A549 (cell line): ENCODE data around the gene SP4.

Experiments used
- EHMT2 ChIP-seq: fragments of 200-600 bp; sonication (generic); IDR thresholded peaks from 2 replicates; pipeline ENCODE4 v1.6.1; 2016; ENCODE audit warnings: antibody characterized with exemption, low read depth, mild to moderate bottlenecking, moderate library complexity
- HEYL ChIP-seq: fragments of 250-450 bp; sonication (Bioruptor Pico); IDR thresholded peaks from 2 replicates; pipeline ENCODE4 v1.8.0; 2021; ENCODE audit warnings: mild to moderate bottlenecking, moderate library complexity
- POLR2A ChIP-seq: IDR thresholded peaks from 2 replicates; pipeline ENCODE4 v1.6.1; 2012; ENCODE audit warnings: mild to moderate bottlenecking, low read length
- POLR2AphosphoS2 ChIP-seq: conservative IDR thresholded peaks from 2 replicates; pipeline ENCODE4 v1.6.1; 2012; ENCODE audit warnings: low read length, improper control_type of control experiment, inconsistent platforms
- RAD21 ChIP-seq, 2 experiments: fragments of >200 bp in 1 of 2; sonication (Bioruptor Twin) in 1 of 2; formaldehyde crosslinking in 1 of 2; IDR thresholded peaks in 1 of 2; conservative IDR thresholded peaks in 1 of 2; 2 replicates in 1 of 2; 3 replicates in 1 of 2; pipeline ENCODE4 v1.6.1; 2012 to 2018; ENCODE audit warnings: inconsistent platforms in 1 of 2
- RARB ChIP-seq: fragments of 250-450 bp; sonication (Bioruptor Pico); IDR thresholded peaks from 2 replicates; pipeline ENCODE4 v1.8.0; 2021; ENCODE audit warnings: mild to moderate bottlenecking, moderate library complexity
- TF ChIP-seq, protein P1 (sequence below): fragments of 200-600 bp; sonication (generic); IDR thresholded peaks from 2 replicates; pipeline ENCODE4 v1.6.1; 2016; ENCODE audit warnings: antibody characterized with exemption, mild to moderate bottlenecking, moderate library complexity
- TF ChIP-seq, protein P2 (sequence below): fragments of >200 bp; sonication (Bioruptor Twin); formaldehyde crosslinking; IDR thresholded peaks from 3 replicates; pipeline ENCODE4 v1.5.1; 2016
- TF ChIP-seq, protein P3 (sequence below): IDR thresholded peaks from 2 replicates; pipeline ENCODE4 v1.6.1; 2012
- TF ChIP-seq, protein P4 (sequence below): fragments of 250-450 bp; sonication (Bioruptor Pico); IDR thresholded peaks from 2 replicates; pipeline ENCODE4 v1.5.0; 2021; ENCODE audit warnings: mild to moderate bottlenecking, moderate library complexity, borderline replicate concordance

DNA sequence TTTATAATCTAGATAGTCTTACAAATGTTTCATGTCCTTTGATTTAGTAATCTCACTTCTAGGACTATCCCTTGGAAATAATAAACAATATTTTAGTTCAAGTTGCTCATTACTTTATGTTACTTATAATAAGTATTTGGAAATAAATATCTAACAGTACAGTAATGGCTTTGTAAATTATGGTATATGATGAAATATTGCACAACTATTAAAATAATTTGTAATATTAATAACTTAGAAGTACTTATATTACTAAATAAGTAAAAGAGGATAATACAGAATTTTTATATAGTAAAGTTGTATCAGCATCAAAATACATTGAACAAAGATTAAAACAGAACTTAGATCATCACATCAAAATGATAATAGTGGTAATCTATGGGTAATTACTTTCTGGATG lies 41.1 kb downstream of the SP4 start:
- TF ChIP-seq, protein P1, sequence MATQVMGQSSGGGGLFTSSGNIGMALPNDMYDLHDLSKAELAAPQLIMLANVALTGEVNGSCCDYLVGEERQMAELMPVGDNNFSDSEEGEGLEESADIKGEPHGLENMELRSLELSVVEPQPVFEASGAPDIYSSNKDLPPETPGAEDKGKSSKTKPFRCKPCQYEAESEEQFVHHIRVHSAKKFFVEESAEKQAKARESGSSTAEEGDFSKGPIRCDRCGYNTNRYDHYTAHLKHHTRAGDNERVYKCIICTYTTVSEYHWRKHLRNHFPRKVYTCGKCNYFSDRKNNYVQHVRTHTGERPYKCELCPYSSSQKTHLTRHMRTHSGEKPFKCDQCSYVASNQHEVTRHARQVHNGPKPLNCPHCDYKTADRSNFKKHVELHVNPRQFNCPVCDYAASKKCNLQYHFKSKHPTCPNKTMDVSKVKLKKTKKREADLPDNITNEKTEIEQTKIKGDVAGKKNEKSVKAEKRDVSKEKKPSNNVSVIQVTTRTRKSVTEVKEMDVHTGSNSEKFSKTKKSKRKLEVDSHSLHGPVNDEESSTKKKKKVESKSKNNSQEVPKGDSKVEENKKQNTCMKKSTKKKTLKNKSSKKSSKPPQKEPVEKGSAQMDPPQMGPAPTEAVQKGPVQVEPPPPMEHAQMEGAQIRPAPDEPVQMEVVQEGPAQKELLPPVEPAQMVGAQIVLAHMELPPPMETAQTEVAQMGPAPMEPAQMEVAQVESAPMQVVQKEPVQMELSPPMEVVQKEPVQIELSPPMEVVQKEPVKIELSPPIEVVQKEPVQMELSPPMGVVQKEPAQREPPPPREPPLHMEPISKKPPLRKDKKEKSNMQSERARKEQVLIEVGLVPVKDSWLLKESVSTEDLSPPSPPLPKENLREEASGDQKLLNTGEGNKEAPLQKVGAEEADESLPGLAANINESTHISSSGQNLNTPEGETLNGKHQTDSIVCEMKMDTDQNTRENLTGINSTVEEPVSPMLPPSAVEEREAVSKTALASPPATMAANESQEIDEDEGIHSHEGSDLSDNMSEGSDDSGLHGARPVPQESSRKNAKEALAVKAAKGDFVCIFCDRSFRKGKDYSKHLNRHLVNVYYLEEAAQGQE, result no peak
- TF ChIP-seq, protein P2, sequence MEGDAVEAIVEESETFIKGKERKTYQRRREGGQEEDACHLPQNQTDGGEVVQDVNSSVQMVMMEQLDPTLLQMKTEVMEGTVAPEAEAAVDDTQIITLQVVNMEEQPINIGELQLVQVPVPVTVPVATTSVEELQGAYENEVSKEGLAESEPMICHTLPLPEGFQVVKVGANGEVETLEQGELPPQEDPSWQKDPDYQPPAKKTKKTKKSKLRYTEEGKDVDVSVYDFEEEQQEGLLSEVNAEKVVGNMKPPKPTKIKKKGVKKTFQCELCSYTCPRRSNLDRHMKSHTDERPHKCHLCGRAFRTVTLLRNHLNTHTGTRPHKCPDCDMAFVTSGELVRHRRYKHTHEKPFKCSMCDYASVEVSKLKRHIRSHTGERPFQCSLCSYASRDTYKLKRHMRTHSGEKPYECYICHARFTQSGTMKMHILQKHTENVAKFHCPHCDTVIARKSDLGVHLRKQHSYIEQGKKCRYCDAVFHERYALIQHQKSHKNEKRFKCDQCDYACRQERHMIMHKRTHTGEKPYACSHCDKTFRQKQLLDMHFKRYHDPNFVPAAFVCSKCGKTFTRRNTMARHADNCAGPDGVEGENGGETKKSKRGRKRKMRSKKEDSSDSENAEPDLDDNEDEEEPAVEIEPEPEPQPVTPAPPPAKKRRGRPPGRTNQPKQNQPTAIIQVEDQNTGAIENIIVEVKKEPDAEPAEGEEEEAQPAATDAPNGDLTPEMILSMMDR, result no peak
- TF ChIP-seq, protein P3, sequence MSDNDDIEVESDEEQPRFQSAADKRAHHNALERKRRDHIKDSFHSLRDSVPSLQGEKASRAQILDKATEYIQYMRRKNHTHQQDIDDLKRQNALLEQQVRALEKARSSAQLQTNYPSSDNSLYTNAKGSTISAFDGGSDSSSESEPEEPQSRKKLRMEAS, result no peak
- TF ChIP-seq RAD21 (conservative IDR thresholded peaks at IDR 0.05 in 1 of 2, IDR thresholded peaks at IDR 0.05 in 1 of 2) (no peak), HEYL (CRISPR knock-in tag) (no peak), POLR2AphosphoS2 (no peak), POLR2A (no peak), RARB (CRISPR knock-in tag) (no peak), EHMT2 (no peak)
- TF ChIP-seq, protein P4, sequence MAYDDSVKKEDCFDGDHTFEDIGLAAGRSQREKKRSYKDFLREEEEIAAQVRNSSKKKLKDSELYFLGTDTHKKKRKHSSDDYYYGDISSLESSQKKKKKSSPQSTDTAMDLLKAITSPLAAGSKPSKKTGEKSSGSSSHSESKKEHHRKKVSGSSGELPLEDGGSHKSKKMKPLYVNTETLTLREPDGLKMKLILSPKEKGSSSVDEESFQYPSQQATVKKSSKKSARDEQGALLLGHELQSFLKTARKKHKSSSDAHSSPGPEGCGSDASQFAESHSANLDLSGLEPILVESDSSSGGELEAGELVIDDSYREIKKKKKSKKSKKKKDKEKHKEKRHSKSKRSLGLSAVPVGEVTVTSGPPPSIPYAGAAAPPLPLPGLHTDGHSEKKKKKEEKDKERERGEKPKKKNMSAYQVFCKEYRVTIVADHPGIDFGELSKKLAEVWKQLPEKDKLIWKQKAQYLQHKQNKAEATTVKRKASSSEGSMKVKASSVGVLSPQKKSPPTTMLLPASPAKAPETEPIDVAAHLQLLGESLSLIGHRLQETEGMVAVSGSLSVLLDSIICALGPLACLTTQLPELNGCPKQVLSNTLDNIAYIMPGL (CRISPR knock-in tag), result no peak
